ENCODE measurements around the gene NUDT8. TPM values are rescaled to one million over a fixed set of nuclear protein-coding genes. Genes with fewer than 3 reads are reported as not detected.
A peak's percentile ranks its signal among the peaks of the same experiment; 100 is the strongest.

Gene NUDT8
- total and polyA plus RNA-seq, 9 of the 15 experiments (the other 6 are each of a cell fraction or from before 2014, with no cell fraction given) = 0.23 to 27.8 (median 5.0) TPM

DNA sequence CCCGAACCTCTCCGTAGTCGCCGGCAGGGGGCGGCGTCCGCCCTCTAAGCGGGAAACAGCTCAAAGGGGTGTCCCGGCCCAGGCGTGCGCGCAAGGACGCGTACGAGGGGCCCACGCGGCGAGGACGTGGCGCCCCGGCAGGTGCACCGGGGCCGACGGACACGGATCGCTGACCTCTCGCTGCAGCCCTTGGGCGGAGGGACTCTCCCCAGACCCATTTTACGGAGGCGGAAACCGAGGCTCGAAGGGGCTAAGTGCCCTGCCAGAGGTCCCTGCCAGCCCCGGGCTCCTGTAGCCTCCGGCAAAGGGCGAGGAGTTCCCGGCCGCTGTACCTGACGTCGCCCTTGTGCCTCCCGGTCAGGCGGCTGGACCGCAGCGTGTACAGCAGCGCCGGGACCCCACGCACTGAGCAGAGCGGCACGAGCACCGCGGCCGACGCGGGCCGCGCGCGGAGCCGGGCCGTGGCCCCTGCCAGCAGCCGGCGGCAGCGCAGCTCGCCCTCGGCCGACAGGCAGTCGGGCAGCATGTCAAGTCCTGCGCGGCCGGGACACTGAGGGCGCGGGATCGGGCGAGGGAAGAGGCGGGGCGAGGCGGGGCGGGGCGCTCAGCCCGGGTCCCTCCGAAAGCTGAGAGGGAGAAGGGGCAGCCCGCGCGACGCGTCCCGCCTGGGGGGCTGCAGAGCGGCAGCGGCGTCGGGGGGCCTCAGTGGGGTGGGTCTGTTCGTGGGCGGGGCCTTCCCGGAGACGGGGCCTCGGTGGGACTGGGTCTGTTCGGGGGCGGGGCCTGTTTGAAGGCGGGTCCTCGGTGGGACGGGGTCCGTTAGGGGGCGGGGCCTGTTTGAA lies at the start of gene NUDT8 (continued):
- peak; percentile 62 for TF ChIP-seq ESRRA (IDR thresholded peaks at IDR 0.05; ENCODE audit: borderline replicate concordance, low read depth)
- TF ChIP-seq LARP7 (IDR thresholded peaks at IDR 0.05) = no peak
- TF ChIP-seq MEF2D (tag; conservative IDR thresholded peaks at IDR 0.05; ENCODE audit: low read depth) = no peak
- TF ChIP-seq DDX20 (tag; IDR thresholded peaks at IDR 0.05; ENCODE audit: low read depth) = no peak
- peak; percentile 77 for TF ChIP-seq MYC (IDR thresholded peaks at IDR 0.05; ENCODE audit: low read depth, low read length)
- TF ChIP-seq MYC (CRISPR knock-in tag; IDR thresholded peaks at IDR 0.05; ENCODE audit: borderline replicate concordance, low read depth) = peak; percentile 72; the same call in 1 of the 2 replicates
- TF ChIP-seq, protein P1, sequence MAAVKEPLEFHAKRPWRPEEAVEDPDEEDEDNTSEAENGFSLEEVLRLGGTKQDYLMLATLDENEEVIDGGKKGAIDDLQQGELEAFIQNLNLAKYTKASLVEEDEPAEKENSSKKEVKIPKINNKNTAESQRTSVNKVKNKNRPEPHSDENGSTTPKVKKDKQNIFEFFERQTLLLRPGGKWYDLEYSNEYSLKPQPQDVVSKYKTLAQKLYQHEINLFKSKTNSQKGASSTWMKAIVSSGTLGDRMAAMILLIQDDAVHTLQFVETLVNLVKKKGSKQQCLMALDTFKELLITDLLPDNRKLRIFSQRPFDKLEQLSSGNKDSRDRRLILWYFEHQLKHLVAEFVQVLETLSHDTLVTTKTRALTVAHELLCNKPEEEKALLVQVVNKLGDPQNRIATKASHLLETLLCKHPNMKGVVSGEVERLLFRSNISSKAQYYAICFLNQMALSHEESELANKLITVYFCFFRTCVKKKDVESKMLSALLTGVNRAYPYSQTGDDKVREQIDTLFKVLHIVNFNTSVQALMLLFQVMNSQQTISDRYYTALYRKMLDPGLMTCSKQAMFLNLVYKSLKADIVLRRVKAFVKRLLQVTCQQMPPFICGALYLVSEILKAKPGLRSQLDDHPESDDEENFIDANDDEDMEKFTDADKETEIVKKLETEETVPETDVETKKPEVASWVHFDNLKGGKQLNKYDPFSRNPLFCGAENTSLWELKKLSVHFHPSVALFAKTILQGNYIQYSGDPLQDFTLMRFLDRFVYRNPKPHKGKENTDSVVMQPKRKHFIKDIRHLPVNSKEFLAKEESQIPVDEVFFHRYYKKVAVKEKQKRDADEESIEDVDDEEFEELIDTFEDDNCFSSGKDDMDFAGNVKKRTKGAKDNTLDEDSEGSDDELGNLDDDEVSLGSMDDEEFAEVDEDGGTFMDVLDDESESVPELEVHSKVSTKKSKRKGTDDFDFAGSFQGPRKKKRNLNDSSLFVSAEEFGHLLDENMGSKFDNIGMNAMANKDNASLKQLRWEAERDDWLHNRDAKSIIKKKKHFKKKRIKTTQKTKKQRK (IDR thresholded peaks at IDR 0.05; ENCODE audit: borderline replicate concordance, low read depth, low read length) = no peak
- peak; percentile 96 for TF ChIP-seq ZNF232 (CRISPR knock-in tag; IDR thresholded peaks at IDR 0.05)
- TF ChIP-seq, protein P2, sequence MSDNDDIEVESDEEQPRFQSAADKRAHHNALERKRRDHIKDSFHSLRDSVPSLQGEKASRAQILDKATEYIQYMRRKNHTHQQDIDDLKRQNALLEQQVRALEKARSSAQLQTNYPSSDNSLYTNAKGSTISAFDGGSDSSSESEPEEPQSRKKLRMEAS (CRISPR knock-in tag; IDR thresholded peaks at IDR 0.05) = peak; percentile 98
- no peak for TF ChIP-seq SIRT6 (IDR thresholded peaks at IDR 0.05; ENCODE audit: low read depth, low read length)
- no peak for TF ChIP-seq GTF2A2 (tag; IDR thresholded peaks at IDR 0.05)
- no peak for TF ChIP-seq ETV6 (IDR thresholded peaks at IDR 0.05; ENCODE audit: borderline replicate concordance in 1 of 2, low read depth in 2 of 2, low read length in 1 of 2)
- TF ChIP-seq ETV6 (CRISPR knock-in tag; IDR thresholded peaks at IDR 0.05; ENCODE audit: borderline replicate concordance) = peak; percentile 92; the same call in 1 of the 2 replicates
- TF ChIP-seq KLF16 (IDR thresholded peaks at IDR 0.05) = 0 out of 2 replicates have a peak, but pooled peaks have one; percentile 27
- TF ChIP-seq, protein P3, sequence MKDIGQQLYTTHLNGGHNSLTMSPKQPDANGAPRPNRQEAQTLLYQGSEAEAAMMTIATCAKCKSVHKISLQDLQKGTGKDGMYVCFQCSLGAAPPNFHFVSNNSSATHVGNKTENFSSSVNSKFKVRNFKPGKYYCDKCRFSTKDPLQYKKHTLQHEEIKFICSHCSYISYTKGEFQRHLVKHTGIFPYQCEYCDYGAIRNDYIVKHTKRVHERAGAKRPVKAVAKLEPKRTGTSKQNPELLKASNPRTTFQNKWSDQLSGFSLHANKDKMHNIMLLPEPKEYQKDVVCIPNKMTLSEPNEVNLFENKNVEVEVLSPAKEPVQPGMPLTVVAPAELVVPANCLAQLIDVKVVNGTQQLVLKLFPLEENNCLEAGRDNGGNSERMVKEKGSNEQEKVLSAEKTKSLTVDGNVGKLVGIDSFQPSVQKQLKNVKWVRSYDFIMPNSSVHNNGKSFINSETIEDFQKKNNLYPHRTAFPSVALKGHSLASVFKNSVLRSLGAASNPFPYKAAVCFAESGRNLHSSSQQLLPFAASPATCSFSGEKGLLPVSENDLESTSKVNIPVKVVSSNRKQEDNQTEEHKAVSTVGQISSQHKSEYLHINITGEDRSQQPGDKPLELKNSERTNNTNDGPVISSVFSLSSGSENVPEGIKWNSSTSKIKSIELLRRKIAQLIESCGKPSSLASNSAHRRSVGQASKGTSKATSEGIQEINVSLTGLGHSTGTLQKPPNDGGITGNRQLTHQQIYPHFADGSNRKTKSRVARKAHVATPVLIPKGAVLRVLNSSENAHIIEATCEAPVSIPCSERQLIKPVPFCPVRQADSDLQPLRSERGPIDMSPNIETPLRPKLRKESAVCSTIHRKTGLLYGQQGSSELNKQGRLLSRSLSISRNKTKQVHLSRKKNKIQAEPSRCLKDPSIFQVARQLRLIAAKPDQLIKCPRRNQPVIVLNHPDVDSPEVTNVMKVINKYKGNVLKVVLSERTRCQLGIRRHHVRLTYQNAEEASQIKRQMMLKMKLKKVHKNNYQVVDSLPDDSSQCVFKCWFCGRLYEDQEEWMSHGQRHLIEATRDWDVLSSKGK (CRISPR knock-in tag; IDR thresholded peaks at IDR 0.05) = no peak
- peak; percentile 47 for TF ChIP-seq RBBP5 (IDR thresholded peaks at IDR 0.05; ENCODE audit: borderline replicate concordance, insufficient read depth, low read length, poor library complexity, severe bottlenecking)
- no peak for TF ChIP-seq SLC30A9 (CRISPR knock-in tag; IDR thresholded peaks at IDR 0.05)
- TF ChIP-seq ZFX (CRISPR knock-in tag; IDR thresholded peaks at IDR 0.05) = peak; percentile 90

Data from K562 (cell line).